GM12878 (cell line): ENCODE results near the gene CDK17. TPM values are rescaled to one million over a fixed set of nuclear protein-coding genes. Genes with fewer than 3 reads are reported as not detected.

Experiments
- BCL11A ChIP-seq: IDR thresholded peaks from 2 replicates; pipeline ENCODE4 v1.6.1; 2011; ENCODE audit warnings: low read depth, low read length
- CHD1 ChIP-seq: IDR thresholded peaks from 2 replicates; pipeline ENCODE4 v1.6.1; 2012; ENCODE audit warnings: low read depth, low read length, improper control_type of control experiment
- NR2C2 ChIP-seq: IDR thresholded peaks from 2 replicates; pipeline ENCODE4 v1.6.1; 2011; ENCODE audit warnings: borderline replicate concordance, low read depth; ENCODE audit not compliant: control insufficient read depth, insufficient read length
- SMARCA5 ChIP-seq: fragments of 450-650 bp; IDR thresholded peaks from 2 replicates; pipeline ENCODE4 v1.6.1; 2017; ENCODE audit warnings: mild to moderate bottlenecking
- USF2 ChIP-seq: IDR thresholded peaks from 2 replicates; pipeline ENCODE4 v1.6.1; 2011; ENCODE audit warnings: low read depth, low read length, improper control_type of control experiment, borderline replicate concordance
- YBX1 ChIP-seq: fragments of 450-650 bp; IDR thresholded peaks from 2 replicates; pipeline ENCODE4 v1.6.1; 2016; ENCODE audit warnings: antibody characterized with exemption
- YY1 ChIP-seq: IDR thresholded peaks from 2 replicates; pipeline ENCODE4 v1.6.1; 2011; ENCODE audit warnings: low read depth, mild to moderate bottlenecking, low read length
- ZBTB33 ChIP-seq: fragments of 450-650 bp; IDR thresholded peaks from 2 replicates; pipeline ENCODE4 v1.6.1; 2017; ENCODE audit warnings: mild to moderate bottlenecking
- ZNF687 ChIP-seq: fragments of 450-650 bp; IDR thresholded peaks from 2 replicates; pipeline ENCODE4 v1.6.1; 2017; ENCODE audit warnings: mild to moderate bottlenecking, moderate library complexity
- polyA plus RNA-seq, 11 experiments: library from polyadenylated mRNA; depleted of rRNA in 4 of 11; unstranded in 6 of 11; stranded (reverse) in 5 of 11; fragments of >200 nt; fragmentation: Nextera tagmentation in 4 of 11; fragmentation: Illumina TruSeq in 1 of 11; extraction: Ambion mirVana in 4 of 11; extraction: Trizol in 1 of 11; gene quantifications; 1 replicate in 1 of 11; 2 replicates in 10 of 11; pipeline versions ENCODE4 v1.2.1 to v1.2.3, GENCODE V29; 2011 to 2016; ENCODE audit warnings: inconsistent platforms in 2 of 11, missing spikeins in 2 of 11, low read depth in 1 of 11
- total RNA-seq, 4 experiments: library from RNA; depleted of rRNA in 3 of 4; stranded (reverse); fragments of >200 nt in 3 of 4; fragmentation: Illumina TruSeq in 1 of 4; extraction: Trizol in 1 of 4; gene quantifications; 2 replicates each; pipeline versions ENCODE4 v1.2.1 to v1.2.3, GENCODE V29; 2013 to 2021

CDK17 gene
- total and polyA plus RNA-seq, 10 of the 15 experiments (the other 5 are each of a cell fraction or from before 2014, with no cell fraction given) = 5.6 to 45.6 (median 18.3) TPM

- no peak for TF ChIP-seq ZNF687
- no peak for TF ChIP-seq NR2C2
- TF ChIP-seq YBX1 = no peak
- TF ChIP-seq SMARCA5 = no peak
- TF ChIP-seq BCL11A = no peak
- TF ChIP-seq YY1 = no peak
- no peak for TF ChIP-seq CHD1
- no peak for TF ChIP-seq USF2
- TF ChIP-seq ZBTB33 = no peak
Observed at GRCh38 chr12:96386794-96387193, 13.4 kb downstream of the CDK17 start (continued).
